BLaER1 treated with 17β-estradiol and CSF1 and Interleukin-3, amounts not matched to agents 10 nM and 100 nM (cell line): Measurements from ENCODE around the gene CNGB1.

Experiments used
- H3K27ac ChIP-seq, 11 experiments: shearing (Covaris generic); formaldehyde crosslinking; 2 replicates each; pipeline ENCODE4 v1.8.1; 2022
- H3K27me3 ChIP-seq, 11 experiments: shearing (Covaris generic); formaldehyde crosslinking; 2 replicates each; pipeline ENCODE4 v1.8.1; 2022
- H3K36me3 ChIP-seq, 11 experiments: shearing (Covaris generic); formaldehyde crosslinking; 2 replicates each; pipeline ENCODE4 v1.8.1; 2022
- H3K4me1 ChIP-seq, 10 experiments: shearing (Covaris generic); formaldehyde crosslinking; 2 replicates each; pipeline ENCODE4 v1.8.1; 2022
- H3K4me2 ChIP-seq, 11 experiments: shearing (Covaris generic); formaldehyde crosslinking; 2 replicates each; pipeline ENCODE4 v1.8.1; 2022
- H3K4me3 ChIP-seq, 10 experiments: shearing (Covaris generic); formaldehyde crosslinking; 2 replicates each; pipeline ENCODE4 v1.8.1; 2022
- H3K9ac ChIP-seq, 11 experiments: shearing (Covaris generic); formaldehyde crosslinking; 2 replicates each; pipeline ENCODE4 v1.8.1; 2022
- H3K9me3 ChIP-seq, 11 experiments: shearing (Covaris generic); formaldehyde crosslinking; replicated peaks in 1 of 11; 2 replicates each; pipeline ENCODE4 v1.8.1; 2022
- H4K20me1 ChIP-seq, 11 experiments: shearing (Covaris generic); formaldehyde crosslinking; 2 replicates each; pipeline ENCODE4 v1.8.1; 2022
- Cebpa-rat ChIP-seq, 11 experiments: shearing (Covaris generic); IDR thresholded peaks; 2 replicates each; pipeline ENCODE4 v1.8.1; 2022

CNGB1 gene

DNA sequence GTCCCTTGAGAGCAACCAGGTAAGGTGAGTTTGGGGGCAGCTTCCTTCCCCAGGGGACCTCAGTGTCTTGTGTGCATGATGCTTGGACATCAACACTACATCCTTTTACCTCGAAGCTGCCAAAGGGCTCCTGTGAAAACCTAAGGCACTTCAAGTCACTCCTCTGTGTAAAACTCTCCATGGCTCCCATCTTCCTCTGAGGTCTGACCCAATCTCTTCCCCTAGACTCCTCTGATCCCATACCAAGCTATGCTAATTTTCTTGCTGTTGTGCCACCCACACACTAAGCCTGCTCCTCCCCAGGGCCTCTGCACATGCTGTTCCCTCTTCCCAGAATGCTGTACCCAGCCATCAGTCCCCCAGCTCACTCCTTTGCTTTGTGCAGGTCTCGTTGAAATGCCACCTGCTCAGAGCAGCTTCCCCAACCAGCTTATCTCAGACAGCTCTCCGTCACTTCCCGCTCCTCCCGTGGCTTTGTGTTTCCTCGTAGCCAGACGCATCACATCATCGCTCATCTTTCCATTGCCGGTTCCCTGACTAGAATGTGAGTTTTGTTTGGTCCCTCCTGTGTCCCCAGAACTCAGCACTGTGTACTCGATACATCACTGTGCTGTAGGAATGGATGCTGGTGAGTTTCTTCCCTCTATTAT, 78.4 kb downstream of the CNGB1 start:
- Histone ChIP-seq H3K9ac (peak overlapping the region in 4 of 11 experiments; percentile 67 to 90 (median 82); a peak in 7 of 22 replicates), H3K4me3 (no peak overlapping the region)

DNA sequence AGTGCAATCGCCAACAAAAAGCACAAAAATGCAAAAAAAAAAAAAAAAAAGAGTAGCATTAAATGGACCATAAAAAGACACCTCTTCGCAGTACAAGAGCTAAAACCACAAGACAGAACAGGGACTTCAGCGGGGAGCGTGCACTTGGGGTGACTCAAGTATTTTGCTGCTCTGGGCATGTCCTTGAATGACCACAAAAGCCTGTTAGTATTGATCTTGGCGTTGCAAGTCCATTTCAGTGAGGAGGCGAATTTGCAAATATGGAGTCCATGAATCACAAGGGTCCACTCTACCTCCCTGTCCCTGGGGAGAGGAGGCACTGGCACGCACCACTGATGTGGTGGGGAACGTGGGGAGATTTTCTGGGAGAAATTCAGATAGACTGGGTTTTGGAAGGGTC, 78.9 kb downstream of the CNGB1 start:
- peak overlapping the region in 3 of 11 experiments; percentile 80 to 90 (median 85); a peak in 5 of 22 replicates for H3K9ac ChIP-seq
- no peak overlapping the region for H3K4me3 ChIP-seq
- H3K27ac ChIP-seq = peak overlapping the region in 4 of 11 experiments; percentile 86 to 99 (median 96); a peak in 8 of 22 replicates
- no peaks in the 10 kb centered on the region for H4K20me1 ChIP-seq
- H3K4me1 ChIP-seq = peaks cover 4 to 97% (median 19%) of the 10 kb centered on the region in 10 experiments
- no peak for TF ChIP-seq Cebpa-rat (IDR thresholded peaks at IDR 0.05)
- H3K9me3 ChIP-seq = peaks cover 0 to 8% (median 0%) of the 10 kb centered on the region in 11 experiments; a peak in 2 of 22 replicates
- no peaks in the 10 kb centered on the region for H3K36me3 ChIP-seq
- H3K27me3 ChIP-seq = no peaks in the 10 kb centered on the region
- peak overlapping the region in 5 of 11 experiments; percentile 16 to 92 (median 81); a peak in 9 of 22 replicates for H3K4me2 ChIP-seq

More for the DNA sequence above, 78.4 kb downstream of the CNGB1 start:
- Histone ChIP-seq H3K4me2 (peak overlapping the region in 5 of 11 experiments; percentile 16 to 92 (median 81); a peak in 9 of 22 replicates), H3K36me3 (no peaks in the 10 kb centered on the region), H4K20me1 (no peaks in the 10 kb centered on the region), H3K4me1 (peaks cover 4 to 97% (median 19%) of the 10 kb centered on the region in 10 experiments), H3K9me3 (peaks cover 0 to 8% (median 0%) of the 10 kb centered on the region in 11 experiments; a peak in 2 of 22 replicates), H3K27me3 (no peaks in the 10 kb centered on the region), H3K27ac (peak overlapping the region in 5 of 11 experiments; percentile 60 to 99 (median 95); a peak in 9 of 22 replicates)
- no peak for TF ChIP-seq Cebpa-rat (IDR thresholded peaks at IDR 0.05)

DNA sequence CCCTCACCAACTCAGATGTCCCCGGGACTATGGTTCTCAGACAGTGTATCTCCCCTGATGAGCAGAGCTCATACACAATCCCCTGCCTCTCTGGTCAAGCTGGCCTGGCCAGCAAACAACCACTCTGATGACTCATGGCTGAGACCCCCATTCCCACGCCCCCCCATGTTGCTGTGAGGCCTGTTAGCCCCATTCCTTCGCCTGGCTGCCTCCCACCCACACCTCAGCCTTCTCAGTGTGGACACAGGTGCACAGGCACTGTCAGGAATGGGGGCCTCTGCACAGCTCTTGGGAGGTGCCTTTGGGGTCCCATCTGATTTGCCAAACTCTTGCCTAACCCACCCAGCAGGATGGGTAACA, 80.2 kb downstream of the CNGB1 start:
- H3K27ac ChIP-seq = peak overlapping the region in 4 of 11 experiments; percentile 45 to 99 (median 96); a peak in 8 of 22 replicates
- H3K36me3 ChIP-seq = no peaks in the 10 kb centered on the region
- peak overlapping the region in 3 of 11 experiments; percentile 61 to 90 (median 63); a peak in 6 of 22 replicates for H3K9ac ChIP-seq
- TF ChIP-seq Cebpa-rat (IDR thresholded peaks at IDR 0.05) = no peak
- H4K20me1 ChIP-seq = no peaks in the 10 kb centered on the region
- peaks cover 4 to 96% (median 19%) of the 10 kb centered on the region in 10 experiments for H3K4me1 ChIP-seq
- H3K4me3 ChIP-seq = no peak overlapping the region
- no peaks in the 10 kb centered on the region for H3K27me3 ChIP-seq
- peaks cover 0 to 8% (median 0%) of the 10 kb centered on the region in 11 experiments; a peak in 2 of 22 replicates for H3K9me3 ChIP-seq
- peak overlapping the region in 4 of 11 experiments; percentile 10 to 92 (median 82); a peak in 8 of 22 replicates for H3K4me2 ChIP-seq

DNA sequence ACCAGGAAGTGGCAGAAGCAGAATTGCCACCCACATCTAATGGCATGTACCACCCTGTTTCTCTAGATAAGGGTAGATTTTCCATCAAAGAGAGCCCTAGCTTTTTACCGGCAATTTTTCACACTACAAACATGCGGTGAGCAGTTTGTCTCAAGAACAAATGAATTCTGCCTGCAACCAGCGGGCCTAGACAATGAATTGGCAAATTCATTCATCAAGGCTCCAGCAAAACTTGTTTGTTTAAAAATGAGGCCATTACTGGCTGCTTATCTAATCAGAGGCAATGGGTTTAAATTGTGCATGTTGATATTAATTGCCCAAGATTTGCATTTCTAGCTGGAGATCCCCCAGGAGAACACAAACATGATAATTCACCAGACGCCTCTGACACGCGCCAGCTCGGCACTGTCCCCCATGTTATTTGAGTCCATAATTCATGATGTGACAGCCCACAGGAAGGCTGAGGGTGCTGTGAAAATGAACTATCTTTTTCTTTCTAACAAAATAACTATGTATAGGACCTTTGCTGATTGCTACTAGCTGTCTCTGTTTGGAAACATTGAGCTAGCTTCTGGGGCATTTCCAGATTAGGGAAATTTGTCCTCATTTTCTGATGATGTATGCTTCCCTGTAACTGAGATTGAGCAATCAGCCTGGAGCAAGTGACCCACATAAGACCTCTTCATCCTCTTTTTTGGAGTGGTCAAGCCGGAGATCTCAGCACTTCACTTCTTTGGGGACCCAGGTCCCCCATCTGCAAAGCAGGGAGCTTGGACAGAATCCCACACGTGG, 80.8 kb downstream of the CNGB1 start:
- Histone ChIP-seq H3K27ac (peak overlapping the region in 4 of 11 experiments; percentile 45 to 99 (median 96); a peak in 8 of 22 replicates), H4K20me1 (no peaks in the 10 kb centered on the region), H3K36me3 (no peaks in the 10 kb centered on the region), H3K9ac (peak overlapping the region in 3 of 11 experiments; percentile 61 to 90 (median 63); a peak in 6 of 22 replicates), H3K4me3 (no peak overlapping the region), H3K4me2 (peak overlapping the region in 4 of 11 experiments; percentile 10 to 92 (median 82); a peak in 8 of 22 replicates), H3K4me1 (peaks cover 4 to 91% (median 19%) of the 10 kb centered on the region in 10 experiments), H3K9me3 (peaks cover 0 to 7% (median 0%) of the 10 kb centered on the region in 11 experiments; a peak in 2 of 22 replicates), H3K27me3 (no peaks in the 10 kb centered on the region)
- TF ChIP-seq Cebpa-rat (IDR thresholded peaks at IDR 0.05) = peak in 4 of 11 experiments; percentile 28 to 95 (median 71); a peak in 4 of 22 replicates

DNA sequence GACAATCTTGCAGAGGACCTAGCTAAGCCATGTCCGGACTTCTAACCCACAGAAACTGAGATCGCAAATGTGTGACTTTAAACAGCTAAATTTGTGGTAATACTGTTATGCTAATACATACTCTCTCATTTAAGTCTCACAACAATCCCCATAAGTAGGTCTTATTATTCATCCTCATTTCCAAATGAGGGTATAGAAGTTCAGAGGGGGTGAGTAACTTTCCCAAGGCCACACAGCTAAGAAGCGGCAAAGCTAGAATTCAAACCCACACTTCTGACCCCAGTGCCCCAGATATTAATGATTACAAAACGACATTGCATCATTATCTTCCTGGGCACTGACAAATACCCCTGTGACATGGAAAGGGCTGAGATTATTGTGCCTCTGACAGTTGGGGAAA, 81.4 kb downstream of the CNGB1 start:
- H3K9me3 ChIP-seq = peaks cover 0 to under 1% (median 0%) of the 10 kb centered on the region in 11 experiments; a peak in 1 of 22 replicates
- no peaks in the 10 kb centered on the region for H3K27me3 ChIP-seq
- no peak for TF ChIP-seq Cebpa-rat (IDR thresholded peaks at IDR 0.05)
- H3K4me2 ChIP-seq = peak overlapping the region in 4 of 11 experiments; percentile 10 to 92 (median 82); a peak in 7 of 22 replicates
- peak overlapping the region in 3 of 11 experiments; percentile 61 to 90 (median 63); a peak in 6 of 22 replicates for H3K9ac ChIP-seq
- H3K4me1 ChIP-seq = peaks cover 4 to 85% (median 19%) of the 10 kb centered on the region in 10 experiments
- no peak overlapping the region for H3K4me3 ChIP-seq
- H3K36me3 ChIP-seq = no peaks in the 10 kb centered on the region
- no peaks in the 10 kb centered on the region for H4K20me1 ChIP-seq
- peak overlapping the region in 4 of 11 experiments; percentile 45 to 99 (median 96); a peak in 7 of 22 replicates for H3K27ac ChIP-seq

DNA sequence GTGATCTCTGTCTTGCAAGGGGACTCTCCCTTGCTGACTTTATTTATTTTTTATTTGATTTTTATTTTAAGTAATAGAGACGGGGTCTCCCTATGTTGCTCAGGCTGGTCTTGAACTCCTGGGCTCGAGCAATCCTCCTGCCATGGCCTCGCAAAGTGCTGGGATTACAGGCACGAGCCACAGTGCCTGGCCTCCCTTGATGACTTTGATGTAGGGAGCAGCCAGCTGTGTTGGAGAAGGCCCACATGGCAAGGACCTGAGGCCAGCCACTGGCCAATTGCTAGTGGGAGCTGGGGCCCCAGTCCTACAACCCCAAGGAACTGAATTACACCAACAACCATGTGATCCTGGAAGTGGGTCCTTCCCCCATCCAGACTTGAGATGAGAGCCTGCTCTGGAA, 81.8 kb downstream of the CNGB1 start:
- Histone ChIP-seq H3K27me3 (no peaks in the 10 kb centered on the region), H3K9me3 (no peaks in the 10 kb centered on the region), H3K4me3 (no peak overlapping the region), H3K36me3 (no peaks in the 10 kb centered on the region), H3K9ac (peak overlapping the region in 3 of 11 experiments; percentile 61 to 90 (median 63); a peak in 5 of 22 replicates), H4K20me1 (no peaks in the 10 kb centered on the region), H3K4me1 (peaks cover 4 to 81% (median 15%) of the 10 kb centered on the region in 10 experiments), H3K4me2 (peak overlapping the region in 3 of 11 experiments; percentile 81 to 92 (median 84); a peak in 6 of 22 replicates), H3K27ac (peak overlapping the region in 4 of 11 experiments; percentile 45 to 99 (median 96); a peak in 6 of 22 replicates)
- TF ChIP-seq Cebpa-rat (IDR thresholded peaks at IDR 0.05) = no peak

DNA sequence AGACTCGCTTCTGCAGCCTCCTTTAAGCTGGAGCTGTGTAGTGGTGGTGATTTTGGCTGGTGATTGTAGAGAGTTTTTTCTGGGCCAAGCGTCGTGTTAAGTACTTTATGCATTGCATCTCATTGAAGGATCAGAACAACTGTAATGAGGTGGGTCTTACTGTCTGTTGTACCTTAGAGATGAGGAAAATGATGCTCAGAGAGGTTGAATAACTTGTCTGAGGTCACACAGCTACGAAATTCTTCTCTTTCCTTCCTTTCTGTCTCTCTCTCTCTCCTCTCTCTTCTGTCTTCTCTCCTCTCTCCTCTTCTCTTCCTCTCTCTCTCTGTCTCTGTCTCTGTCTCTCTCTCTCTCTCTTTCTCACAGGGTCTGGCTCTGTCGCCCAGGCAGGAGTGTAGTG, 82.8 kb downstream of the CNGB1 start:
- TF ChIP-seq Cebpa-rat (IDR thresholded peaks at IDR 0.05) = no peak
- Histone ChIP-seq H3K27me3 (no peaks in the 10 kb centered on the region), H3K9me3 (no peaks in the 10 kb centered on the region), H3K36me3 (no peaks in the 10 kb centered on the region), H3K27ac (peak overlapping the region in 3 of 11 experiments; percentile 95 to 99 (median 98); a peak in 4 of 22 replicates), H3K4me3 (no peak overlapping the region), H3K4me1 (peaks cover 0 to 74% (median 5%) of the 10 kb centered on the region in 10 experiments; a peak in 11 of 20 replicates), H3K9ac (no peak overlapping the region), H3K4me2 (peak overlapping the region in 3 of 11 experiments; percentile 81 to 92 (median 84); a peak in 5 of 22 replicates), H4K20me1 (no peaks in the 10 kb centered on the region)

DNA sequence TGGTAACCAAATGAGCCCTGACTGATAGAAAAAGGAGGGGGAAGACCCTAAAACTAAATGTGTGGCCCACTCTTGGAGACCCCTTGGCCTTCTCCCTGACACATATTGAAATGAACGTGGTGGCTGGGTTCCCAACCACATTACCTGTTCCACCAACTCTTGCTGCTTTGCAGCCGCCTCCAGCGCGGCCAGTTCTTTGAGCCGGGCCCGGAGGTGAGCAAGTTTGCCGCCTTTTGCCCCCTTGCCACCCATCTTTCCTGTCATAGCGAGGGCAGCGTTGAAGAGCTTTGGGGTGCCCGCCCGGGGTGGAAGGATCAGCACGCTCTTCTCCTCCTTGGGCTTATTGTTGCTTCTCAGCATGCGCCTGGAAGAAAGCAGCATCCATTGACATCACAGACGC, 83.2 kb downstream of the CNGB1 start:
- TF ChIP-seq Cebpa-rat (IDR thresholded peaks at IDR 0.05) = no peak
- Histone ChIP-seq H3K4me2 (peak overlapping the region in 3 of 11 experiments; percentile 81 to 92 (median 84); a peak in 3 of 22 replicates), H3K4me3 (no peak overlapping the region), H3K27me3 (no peaks in the 10 kb centered on the region), H3K27ac (no peak overlapping the region), H3K36me3 (no peaks in the 10 kb centered on the region), H3K4me1 (peaks cover 0 to 70% (median 3%) of the 10 kb centered on the region in 10 experiments; a peak in 9 of 20 replicates), H4K20me1 (no peaks in the 10 kb centered on the region), H3K9me3 (no peaks in the 10 kb centered on the region), H3K9ac (no peak overlapping the region)
